Neural progenitor cell (in vitro differentiated cells): ENCODE data around the gene QDPR.

ENCODE experiments used
- CTCF ChIP-seq: fragments of 200-600 bp; sonication (generic); IDR thresholded peaks from 2 replicates; pipeline ENCODE4 v1.5.1; 2017; ENCODE audit warnings: antibody characterized with exemption, mild to moderate bottlenecking
- EZH2 ChIP-seq: fragments of 200-600 bp; sonication (generic); IDR thresholded peaks from 2 replicates; pipeline ENCODE4 v1.6.1; 2017; ENCODE audit warnings: antibody characterized with exemption, mild to moderate bottlenecking, moderate library complexity

- peak; percentile 40 for TF ChIP-seq CTCF
- no peak for TF ChIP-seq EZH2
These were observed at the start of gene QDPR for GRCh38 chr4:17511950-17512795.
